Activated naive CD8-positive, alpha-beta T cell treated with anti-CD3 and anti-CD28 coated beads, Interleukin-2, amount 50 U/mL, for 24 hours (primary cell): Measurements from ENCODE around the gene ANKRD16.

Experiments
- ATAC-seq: fragments of 150-1000 bp; cut with Tn5 transposase; one replicate; pipeline ENCODE4 v1.10.0; 2021
- DNase-seq: peaks from one replicate; pipeline ENCODE4 v3.0.0; 2021
- H3K27ac Mint-ChIP-seq: one replicate; pipeline ENCODE4 v1.8.0; 2021; ENCODE audit warnings: mild to moderate bottlenecking, mixed read lengths
- H3K27me3 Mint-ChIP-seq: one replicate; pipeline ENCODE4 v1.8.0; 2021; ENCODE audit warnings: mixed read lengths
- H3K36me3 Mint-ChIP-seq: one replicate; pipeline ENCODE4 v1.8.0; 2021; ENCODE audit warnings: low read depth, mixed read lengths
- H3K4me1 Mint-ChIP-seq: one replicate; pipeline ENCODE4 v1.8.0; 2021; ENCODE audit warnings: mixed read lengths
- H3K4me3 Mint-ChIP-seq: one replicate; pipeline ENCODE4 v1.8.0; 2021; ENCODE audit warnings: mild to moderate bottlenecking, moderate library complexity, mixed read lengths
- H3K9me3 Mint-ChIP-seq: one replicate; pipeline ENCODE4 v1.8.0; 2021; ENCODE audit warnings: mixed read lengths

Gene ANKRD16

DNA sequence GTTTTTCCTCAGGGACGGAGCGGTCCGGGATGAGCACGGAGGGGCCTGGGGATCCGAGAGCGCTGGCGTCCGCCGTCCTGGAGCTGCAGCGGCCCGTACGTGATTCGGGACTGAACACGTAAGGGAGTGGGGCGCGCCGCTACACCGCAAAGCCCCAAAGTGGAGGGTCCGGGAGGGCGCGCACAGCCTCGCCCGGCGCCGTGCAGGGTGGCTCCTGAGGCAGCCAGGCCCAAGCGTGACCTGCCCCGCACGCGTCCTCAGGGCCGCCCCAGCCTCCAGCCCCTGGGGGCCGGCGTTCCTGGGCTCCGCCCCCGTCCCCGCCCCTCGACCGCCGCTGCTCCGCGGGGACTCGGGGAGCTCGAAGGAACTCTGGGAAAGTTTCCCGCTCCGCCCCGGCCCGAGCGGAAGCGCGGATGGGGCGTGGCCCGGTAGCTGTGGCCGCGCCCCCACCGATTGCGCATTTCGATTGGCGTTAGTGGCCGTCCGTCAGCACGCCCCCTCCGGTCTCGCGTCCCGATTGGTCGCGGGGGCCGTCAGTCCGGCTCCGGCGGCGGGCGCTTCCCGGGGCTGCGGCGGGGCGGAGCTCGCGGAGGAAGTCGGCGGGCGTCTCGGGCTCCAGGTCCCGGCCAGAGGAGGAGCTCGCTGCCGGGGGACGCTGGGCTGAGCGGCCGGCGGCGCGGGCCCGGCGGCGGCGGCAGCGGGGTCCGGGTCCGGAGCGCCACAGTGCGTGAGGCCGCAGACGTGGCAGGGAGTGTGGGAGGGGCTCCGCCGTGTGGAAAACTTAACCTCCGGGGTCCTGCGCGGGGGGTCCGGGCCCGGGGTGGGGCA is at the start of gene ANKRD16, which contains the start of gene FBH1:
Gene ANKRD16, minus strand, starts transcription at position 270 of the 828 bp plus-strand sequence. CDS start 539 bp downstream, outside the sequence.
Gene FBH1, plus strand, starts transcription at position 620 of the 828 bp plus-strand sequence. Its CDS starts 103 bp downstream, at position 723.
- peak; percentile 99 for DNase-seq
- Mint-ChIP-seq H3K4me3 (peak within 1 kb of the TSS; percentile 94), H3K36me3 (peaks cover 31% of the 10 kb centered on the region), H3K4me1 (peaks cover 53% of the 10 kb centered on the region), H3K9me3 (no peaks in the 10 kb centered on the region), H3K27ac (peak within 1 kb of the TSS; percentile 88), H3K27me3 (no peaks in the 10 kb centered on the region)
- peak; percentile 90 for ATAC-seq

DNA sequence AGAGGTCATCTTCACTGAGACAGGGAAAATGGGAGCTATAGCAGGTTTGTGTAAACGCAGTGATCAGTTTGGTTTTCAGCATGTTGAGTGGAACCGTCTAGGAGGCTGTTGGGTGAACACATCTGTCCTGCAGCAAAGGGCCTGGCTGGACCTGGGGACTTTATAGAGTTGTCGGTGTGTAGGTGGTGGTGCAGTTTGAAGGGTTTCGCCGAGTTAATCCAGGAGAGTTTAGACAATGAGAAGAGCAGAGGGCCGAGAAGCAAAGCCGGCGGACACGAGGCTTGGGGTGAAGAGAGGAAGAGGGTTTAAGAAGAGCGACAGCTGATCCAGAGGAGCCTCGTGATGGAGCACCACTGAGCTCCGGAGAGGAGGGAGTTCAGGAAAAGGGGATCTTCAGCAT is 48.6 kb upstream of the ANKRD16 start:
- no peaks in the 10 kb centered on the region for H3K4me1 Mint-ChIP-seq
- no peaks in the 10 kb centered on the region for H3K9me3 Mint-ChIP-seq
- H3K36me3 Mint-ChIP-seq: peaks cover 26% of the 10 kb centered on the region
- no peaks in the 10 kb centered on the region for H3K27me3 Mint-ChIP-seq
- DNase-seq (no peak), ATAC-seq (no peak)
- H3K4me3 Mint-ChIP-seq: no peak overlapping the region
- peak overlapping the region; percentile 33 for H3K27ac Mint-ChIP-seq

DNA sequence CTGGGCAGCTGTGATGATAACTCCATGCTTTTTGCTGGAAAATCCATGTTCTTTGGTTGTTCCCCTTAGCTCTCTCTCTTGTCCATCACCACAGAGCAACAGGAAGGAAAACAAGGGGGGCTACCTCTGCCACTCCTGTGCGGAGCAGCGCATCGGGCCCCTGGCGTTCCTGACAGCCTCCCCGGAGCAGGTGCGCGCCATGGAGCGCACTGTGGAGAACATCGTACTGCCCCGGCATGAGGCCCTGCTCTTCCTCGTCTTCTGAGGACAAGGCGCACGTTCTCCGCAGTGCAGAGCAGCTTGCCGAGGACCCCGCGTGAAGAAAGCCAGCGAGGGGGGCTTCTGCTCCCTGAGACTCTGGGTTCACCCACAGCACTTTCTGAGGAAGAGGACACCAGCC is 47.3 kb upstream of the ANKRD16 start:
- ATAC-seq: no peak
- Mint-ChIP-seq H3K9me3 (no peaks in the 10 kb centered on the region), H3K27ac (no peak overlapping the region), H3K27me3 (no peaks in the 10 kb centered on the region), H3K4me3 (no peak overlapping the region), H3K36me3 (peaks cover 35% of the 10 kb centered on the region), H3K4me1 (no peaks in the 10 kb centered on the region)
- no peak for DNase-seq

DNA sequence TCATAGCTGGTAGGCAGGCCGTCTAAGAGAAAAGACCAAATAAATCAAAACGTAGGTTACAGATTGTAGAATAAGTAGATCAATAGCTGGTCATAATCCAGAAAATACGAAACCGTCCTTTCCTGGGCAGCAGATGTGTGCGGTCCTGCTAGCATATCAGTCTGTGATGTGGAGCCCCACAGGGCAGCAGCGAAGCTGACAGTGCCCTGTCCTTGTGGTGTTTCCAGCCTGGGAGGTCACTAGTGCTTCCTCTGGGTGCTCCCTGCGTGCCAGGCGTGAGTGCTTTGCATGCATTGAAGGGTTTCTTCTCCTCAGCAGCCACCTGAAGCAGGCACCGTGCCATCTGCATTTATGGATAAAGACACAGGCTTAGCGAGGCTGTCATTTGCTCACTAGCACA is 45.9 kb upstream of the ANKRD16 start:
- no peak for ATAC-seq
- Mint-ChIP-seq H3K27me3 (no peaks in the 10 kb centered on the region), H3K4me3 (no peak overlapping the region), H3K9me3 (no peaks in the 10 kb centered on the region), H3K36me3 (peaks cover 39% of the 10 kb centered on the region), H3K4me1 (no peaks in the 10 kb centered on the region), H3K27ac (no peak overlapping the region)
- no peak for DNase-seq

DNA sequence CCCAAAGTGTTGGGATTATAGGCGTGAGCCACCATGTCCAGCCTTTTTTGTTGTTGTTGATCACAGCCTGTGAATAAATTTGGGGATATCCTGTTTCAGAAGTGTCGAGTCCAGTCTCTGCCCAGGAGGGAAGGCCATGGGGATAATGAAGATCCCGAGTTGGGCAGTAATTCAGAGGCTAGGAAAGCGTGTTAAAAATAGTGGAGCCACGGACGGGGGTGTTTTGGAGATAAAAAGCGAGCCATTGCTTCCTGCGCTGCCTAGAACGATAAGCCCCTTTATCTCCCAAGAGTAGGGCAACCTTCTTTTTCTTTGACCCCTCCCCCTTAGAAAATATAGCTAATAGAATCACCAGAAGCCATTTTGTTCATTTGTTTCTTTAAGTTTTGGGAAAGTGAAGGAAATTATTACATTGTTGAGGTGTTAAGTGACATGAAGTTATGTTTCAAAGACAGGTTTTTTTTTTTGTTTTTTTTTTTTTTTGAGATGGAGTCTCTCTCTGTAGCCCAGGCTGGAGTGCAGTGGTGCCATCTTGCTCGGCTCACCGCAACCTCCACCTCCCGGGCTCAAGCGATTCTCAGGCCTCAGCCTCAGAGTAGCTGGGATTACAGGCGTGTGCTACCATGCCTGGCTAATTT is 44.3 kb upstream of the ANKRD16 start:
- DNase-seq (no peak), ATAC-seq (no peak)
- Mint-ChIP-seq H3K27ac (no peak overlapping the region), H3K36me3 (peaks cover 48% of the 10 kb centered on the region), H3K9me3 (no peaks in the 10 kb centered on the region), H3K4me3 (no peak overlapping the region), H3K27me3 (no peaks in the 10 kb centered on the region), H3K4me1 (no peaks in the 10 kb centered on the region)

DNA sequence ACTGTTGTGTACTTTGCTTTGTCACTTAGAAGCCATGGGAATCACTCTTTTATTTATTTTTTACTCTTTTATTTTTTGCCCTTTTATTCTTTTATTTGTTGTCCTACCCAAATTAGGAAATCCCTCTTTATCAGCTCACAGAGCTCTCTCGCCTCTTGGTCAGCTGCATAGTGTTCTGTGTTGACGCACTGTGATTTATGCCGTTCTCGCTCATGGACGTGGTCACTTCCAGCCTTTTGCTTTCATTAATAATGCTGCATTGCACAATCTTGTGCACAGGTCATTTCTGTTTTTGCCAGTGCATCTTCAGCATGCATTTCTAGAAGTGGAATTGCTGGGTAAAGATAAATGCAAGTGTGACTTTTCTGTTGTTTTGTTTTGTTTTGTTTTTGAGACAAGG is 42.7 kb upstream of the ANKRD16 start:
- H3K9me3 Mint-ChIP-seq: no peaks in the 10 kb centered on the region

DNA sequence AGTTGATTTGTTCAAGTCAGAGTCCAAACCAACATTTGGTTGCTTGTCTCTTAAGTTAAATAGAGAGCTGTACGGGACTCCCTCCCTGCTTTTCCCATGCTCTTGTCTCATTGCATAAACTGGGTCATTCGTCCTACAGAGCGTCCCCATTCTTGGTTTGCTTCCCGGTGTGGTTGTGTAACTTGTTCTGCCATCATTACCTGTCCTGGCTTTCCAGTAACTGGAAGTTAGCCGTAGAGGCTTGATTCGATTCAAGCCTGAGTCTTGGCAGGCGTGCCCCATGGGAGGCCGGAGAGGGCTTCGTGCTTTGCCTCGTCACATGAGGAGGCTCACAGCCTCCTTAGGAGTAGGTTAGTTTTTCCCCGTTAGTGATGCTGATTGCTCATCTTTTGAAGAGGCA is 40.6 kb upstream of the ANKRD16 start:
- no peak overlapping the region for H3K4me3 Mint-ChIP-seq

More for the DNA sequence above, 42.7 kb upstream of the ANKRD16 start:
- Mint-ChIP-seq H3K4me3 (no peak overlapping the region), H3K27me3 (no peaks in the 10 kb centered on the region), H3K27ac (no peak overlapping the region), H3K4me1 (no peaks in the 10 kb centered on the region), H3K36me3 (peaks cover 50% of the 10 kb centered on the region)
- ATAC-seq: no peak
- DNase-seq: no peak

DNA sequence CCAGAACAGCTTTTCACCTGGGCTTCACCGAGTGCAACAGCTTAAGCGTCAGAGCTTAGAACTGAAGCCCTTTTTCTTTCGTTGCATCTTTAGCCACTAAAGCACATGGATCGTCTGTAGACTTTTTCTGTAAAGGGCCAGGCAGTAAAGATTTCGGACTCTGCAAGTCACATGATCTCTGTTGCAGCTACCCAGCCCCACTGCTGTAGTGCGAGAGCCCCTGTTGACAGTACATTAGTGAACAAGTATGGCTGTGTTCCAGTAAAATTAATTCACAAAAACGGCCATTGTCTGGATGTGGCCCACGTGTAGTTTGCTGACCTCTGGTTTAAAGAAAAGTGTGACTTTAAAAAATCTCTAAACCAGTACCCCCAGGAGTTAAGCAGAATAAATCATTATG is 39.7 kb upstream of the ANKRD16 start:
- no peaks in the 10 kb centered on the region for H3K9me3 Mint-ChIP-seq
- peaks cover 57% of the 10 kb centered on the region for H3K36me3 Mint-ChIP-seq
- H3K27ac Mint-ChIP-seq: no peak overlapping the region
- no peak overlapping the region for H3K4me3 Mint-ChIP-seq
- H3K4me1 Mint-ChIP-seq: no peaks in the 10 kb centered on the region
- H3K27me3 Mint-ChIP-seq: no peaks in the 10 kb centered on the region
- ATAC-seq (no peak), DNase-seq (no peak)

More for the DNA sequence above, 40.6 kb upstream of the ANKRD16 start:
- Mint-ChIP-seq H3K27me3 (no peaks in the 10 kb centered on the region), H3K9me3 (no peaks in the 10 kb centered on the region), H3K36me3 (peaks cover 55% of the 10 kb centered on the region), H3K27ac (no peak overlapping the region), H3K4me1 (no peaks in the 10 kb centered on the region)
- DNase-seq: no peak
- ATAC-seq: no peak

DNA sequence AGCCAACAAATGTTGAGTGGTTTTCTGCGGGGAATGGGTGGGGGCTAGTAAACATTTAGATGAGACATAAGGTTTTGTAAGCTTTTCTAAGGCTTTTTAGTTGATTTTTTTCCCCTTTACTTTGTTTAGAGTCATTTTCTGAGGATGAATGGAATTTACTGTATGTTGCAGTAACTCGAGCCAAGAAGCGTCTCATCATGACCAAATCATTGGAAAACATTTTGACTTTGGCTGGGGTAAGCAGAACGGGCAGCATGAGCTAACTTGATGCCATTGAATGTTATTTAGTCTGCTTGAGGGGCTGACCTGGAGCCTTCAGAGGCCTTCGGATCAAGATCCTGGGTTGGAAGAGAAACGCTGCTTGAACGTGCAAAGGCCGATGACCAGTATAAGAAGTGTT is 37.6 kb upstream of the ANKRD16 start:
- Mint-ChIP-seq H3K4me1 (no peaks in the 10 kb centered on the region), H3K4me3 (no peak overlapping the region), H3K9me3 (no peaks in the 10 kb centered on the region), H3K36me3 (peaks cover 52% of the 10 kb centered on the region), H3K27ac (no peak overlapping the region), H3K27me3 (no peaks in the 10 kb centered on the region)
- no peak for ATAC-seq
- no peak for DNase-seq

DNA sequence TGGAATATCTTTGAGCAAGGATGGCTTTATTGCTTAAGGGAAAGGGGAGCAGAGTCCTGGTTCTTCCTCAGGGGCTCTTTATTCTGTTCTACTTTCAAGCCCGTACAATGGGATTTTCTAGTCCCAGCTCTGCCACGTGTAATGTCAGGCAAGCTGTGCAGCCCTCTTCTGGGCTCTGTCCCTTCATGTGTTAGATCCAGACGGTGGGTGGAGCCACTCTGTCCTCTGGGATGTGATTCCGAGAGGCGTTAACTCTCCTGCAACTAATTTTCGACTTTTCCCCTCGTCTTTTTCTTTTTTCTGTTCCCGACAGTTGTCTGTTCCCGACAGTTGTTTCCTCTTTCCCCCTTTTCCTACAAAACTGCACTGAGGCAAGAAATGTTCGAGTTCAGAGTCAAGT is 35.2 kb upstream of the ANKRD16 start:
- ATAC-seq (no peak), DNase-seq (no peak)
- no peaks in the 10 kb centered on the region for H3K27me3 Mint-ChIP-seq
- H3K4me1 Mint-ChIP-seq: peaks cover 2% of the 10 kb centered on the region
- H3K4me3 Mint-ChIP-seq: no peak overlapping the region
- H3K36me3 Mint-ChIP-seq: peaks cover 56% of the 10 kb centered on the region
- no peaks in the 10 kb centered on the region for H3K9me3 Mint-ChIP-seq
- no peak overlapping the region for H3K27ac Mint-ChIP-seq

DNA sequence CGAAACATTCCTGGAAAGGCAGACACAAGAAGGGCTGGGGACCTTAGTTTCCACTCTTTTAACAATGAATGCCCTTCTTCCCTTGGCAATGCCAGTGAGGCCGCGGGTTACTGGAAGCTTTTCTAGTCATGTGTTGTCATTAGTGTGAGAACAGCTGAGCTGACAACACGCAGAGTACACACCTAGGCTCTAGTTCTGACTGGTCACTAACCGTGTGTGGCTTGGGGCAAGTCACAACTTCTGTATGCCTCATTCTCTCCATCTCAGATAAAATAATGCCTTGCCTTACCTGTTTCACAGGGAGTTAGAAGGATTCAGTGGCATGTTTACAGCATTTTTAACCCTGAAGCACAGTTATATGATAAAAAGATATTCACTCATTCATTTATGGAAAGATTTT is 32.1 kb upstream of the ANKRD16 start:
- Mint-ChIP-seq H3K36me3 (peaks cover 55% of the 10 kb centered on the region), H3K9me3 (no peaks in the 10 kb centered on the region), H3K27ac (no peak overlapping the region), H3K4me3 (no peak overlapping the region), H3K27me3 (no peaks in the 10 kb centered on the region), H3K4me1 (peaks cover 2% of the 10 kb centered on the region)
- DNase-seq: no peak
- no peak for ATAC-seq

DNA sequence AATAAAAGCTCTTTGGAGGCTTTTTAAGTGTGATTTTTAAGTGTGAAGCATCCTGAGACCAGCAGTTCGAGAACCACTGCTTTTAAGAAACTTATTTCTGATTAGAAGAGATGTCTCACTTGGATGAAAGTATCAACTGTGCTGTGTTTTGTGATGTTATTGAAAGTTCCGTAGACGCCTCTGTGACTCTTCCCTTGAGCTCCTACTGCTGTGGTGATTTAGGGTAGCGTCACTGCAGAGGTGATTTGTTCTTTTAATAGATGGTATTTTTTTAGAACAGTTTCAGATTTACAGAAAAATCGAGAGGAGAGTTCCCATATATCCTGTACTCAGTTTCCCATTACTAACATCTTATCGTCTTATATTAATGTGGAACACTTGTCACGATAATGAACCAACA is 29.9 kb upstream of the ANKRD16 start:
- no peak for ATAC-seq
- peaks cover 2% of the 10 kb centered on the region for H3K4me1 Mint-ChIP-seq

DNA sequence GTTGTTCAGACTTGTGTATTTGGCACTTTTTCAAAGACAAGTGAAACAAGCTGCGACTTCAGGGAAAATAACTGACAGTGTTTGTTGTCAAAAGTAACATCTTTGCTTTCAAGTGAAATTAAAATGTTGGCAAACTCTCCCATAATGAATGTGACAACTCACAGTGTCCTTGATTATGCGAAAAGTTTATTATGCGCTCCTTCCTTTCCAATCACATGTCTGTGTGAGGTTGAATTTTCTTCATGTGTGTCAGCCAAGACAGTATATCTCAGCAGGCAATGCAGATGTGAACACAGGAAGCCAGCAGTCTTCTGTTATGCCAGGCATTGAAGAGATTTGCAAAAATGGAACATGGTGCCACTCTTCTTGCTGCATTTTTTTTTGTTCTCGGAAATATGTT is 29.1 kb upstream of the ANKRD16 start:
- ATAC-seq: no peak
- H3K27ac Mint-ChIP-seq: no peak overlapping the region
- peaks cover 53% of the 10 kb centered on the region for H3K36me3 Mint-ChIP-seq
- DNase-seq: no peak
- no peaks in the 10 kb centered on the region for H3K27me3 Mint-ChIP-seq
- no peak overlapping the region for H3K4me3 Mint-ChIP-seq
- H3K9me3 Mint-ChIP-seq: no peaks in the 10 kb centered on the region
- peaks cover 2% of the 10 kb centered on the region for H3K4me1 Mint-ChIP-seq

More for the DNA sequence above, 29.9 kb upstream of the ANKRD16 start:
- no peaks in the 10 kb centered on the region for H3K9me3 Mint-ChIP-seq
- H3K27me3 Mint-ChIP-seq: no peaks in the 10 kb centered on the region
- peaks cover 55% of the 10 kb centered on the region for H3K36me3 Mint-ChIP-seq
- no peak for DNase-seq
- no peak overlapping the region for H3K27ac Mint-ChIP-seq
- no peak overlapping the region for H3K4me3 Mint-ChIP-seq

DNA sequence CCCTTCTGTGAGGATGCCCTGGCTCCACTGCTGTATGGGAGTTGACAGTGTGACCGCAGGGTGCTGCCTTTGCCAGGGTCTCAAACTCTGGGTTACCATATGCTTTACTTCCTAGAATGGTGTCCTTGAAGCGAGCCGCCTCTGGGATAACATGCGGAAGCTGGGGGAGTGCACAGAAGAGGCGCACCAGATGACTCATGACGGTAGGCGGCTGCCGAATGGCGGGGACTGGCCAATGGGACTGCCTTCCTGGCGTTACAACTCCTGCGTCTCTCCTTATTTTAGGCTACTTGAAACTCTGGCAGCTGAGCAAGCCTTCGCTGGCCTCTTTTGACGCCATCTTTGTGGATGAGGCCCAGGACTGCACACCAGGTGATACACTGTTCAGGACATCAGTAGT is 27.6 kb upstream of the ANKRD16 start:
- ATAC-seq (no peak), DNase-seq (no peak)
- Mint-ChIP-seq H3K9me3 (no peaks in the 10 kb centered on the region), H3K36me3 (peaks cover 57% of the 10 kb centered on the region), H3K4me3 (no peak overlapping the region), H3K27me3 (no peaks in the 10 kb centered on the region), H3K4me1 (peaks cover 2% of the 10 kb centered on the region), H3K27ac (no peak overlapping the region)

DNA sequence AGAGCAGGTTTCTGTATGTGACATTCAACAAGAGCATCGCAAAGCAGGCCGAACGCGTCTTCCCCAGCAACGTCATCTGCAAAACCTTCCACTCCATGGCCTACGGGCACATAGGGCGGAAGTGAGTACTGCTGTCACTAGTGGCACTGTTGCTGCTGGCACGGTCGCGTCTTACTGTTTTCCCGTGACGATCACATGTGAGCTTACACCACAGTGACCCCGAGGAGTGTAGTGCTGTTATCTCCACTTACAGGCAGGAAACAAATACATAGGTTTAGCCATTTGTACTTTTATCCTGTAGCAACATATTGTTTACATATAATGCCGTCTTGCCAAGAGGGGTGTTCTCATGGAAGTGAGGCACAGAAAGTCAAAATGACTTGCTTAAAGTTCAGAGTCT is 25.8 kb upstream of the ANKRD16 start:
- H3K36me3 Mint-ChIP-seq: peaks cover 51% of the 10 kb centered on the region
- H3K27ac Mint-ChIP-seq: no peak overlapping the region
- no peak for ATAC-seq

More for the DNA sequence above, 25.8 kb upstream of the ANKRD16 start:
- no peaks in the 10 kb centered on the region for H3K9me3 Mint-ChIP-seq
- H3K27me3 Mint-ChIP-seq: no peaks in the 10 kb centered on the region
- H3K4me3 Mint-ChIP-seq: no peak overlapping the region
- DNase-seq: no peak
- H3K4me1 Mint-ChIP-seq: no peaks in the 10 kb centered on the region
